ENCODE measurements around the gene MAPK9.
A peak's percentile ranks its signal among the peaks of the same experiment; 100 is the strongest.

MAPK9 gene

GRCh38 chr5:180207593-180207992, 84.3 kb downstream of the MAPK9 start:
- H3K4ac ChIP-seq (ENCODE audit: low read length), result no peak overlapping the region
- H3K4me2 ChIP-seq (ENCODE audit: insufficient read depth, low read length, poor library complexity, severe bottlenecking), result peak overlapping the region; percentile 11
- no CpG with 5 or more reads among the region's 25 CpGs for WGBS, 2 donors (ENCODE audit: extremely low coverage in 2 of 2, insufficient read length in 2 of 2, insufficient replicate concordance in 1 of 2)
- peak overlapping the region; percentile 17 for H4K8ac ChIP-seq (ENCODE audit: low read depth, low read length)
- H3K36me3 ChIP-seq (replicated peaks in 1 of 2; ENCODE audit: control insufficient read depth in 2 of 2, insufficient read depth in 2 of 2, low read length in 2 of 2), result no peaks in the 10 kb centered on the region
- H4K91ac ChIP-seq (ENCODE audit: low read depth, low read length, poor library complexity), result no peak overlapping the region
- H2AK5ac ChIP-seq (ENCODE audit: low read depth, low read length), result peak overlapping the region; percentile 70
- H3K14ac ChIP-seq (ENCODE audit: low read length), result peak overlapping the region; percentile 38
- no peak overlapping the region for H3K27ac ChIP-seq (replicated peaks; ENCODE audit: low read length)
- H3K9ac ChIP-seq (ENCODE audit: low read depth, low read length, poor library complexity), result peak overlapping the region; percentile 21
- peak overlapping the region; percentile 58 for H2BK15ac ChIP-seq (ENCODE audit: low read length)
- peak overlapping the region; percentile 94 for H2BK12ac ChIP-seq (ENCODE audit: low read length)
- H3K27me3 ChIP-seq (ENCODE audit: control insufficient read depth in 3 of 3, insufficient read depth in 3 of 3, low read depth in 1 of 3, low read length in 3 of 3), result peaks cover 0 to 28% (median 16%) of the 10 kb centered on the region in 3 experiments
- peak overlapping the region; percentile 87 for H3K18ac ChIP-seq (ENCODE audit: low read length)
- H3K4me3 ChIP-seq (ENCODE audit: low read length in 2 of 2), result no peak overlapping the region
- H2BK120ac ChIP-seq (ENCODE audit: low read depth, low read length), result peak overlapping the region; percentile 31
- no peak for DNase-seq (ENCODE audit: low spot score)
- peaks cover 0 to 8% of the 10 kb centered on the region in 2 donors for H3K4me1 ChIP-seq (ENCODE audit: control insufficient read depth in 2 of 2, insufficient read depth in 1 of 2, low read depth in 1 of 2, low read length in 2 of 2)
- no peak overlapping the region for H2AFZ ChIP-seq (ENCODE audit: low read length)
- H2BK5ac ChIP-seq (ENCODE audit: low read length), result peak overlapping the region; percentile 33
- H3K79me1 ChIP-seq (ENCODE audit: low read depth, low read length), result peaks cover 2% of the 10 kb centered on the region
- H3K9me3 ChIP-seq (replicated peaks in 1 of 2; ENCODE audit: control insufficient read depth in 2 of 2, insufficient read depth in 1 of 2, low read depth in 1 of 2, low read length in 2 of 2), result no peaks in the 10 kb centered on the region
- H3K23ac ChIP-seq (ENCODE audit: low read depth, low read length, poor library complexity), result peak overlapping the region; percentile 73

- H3K79me1 ChIP-seq (ENCODE audit: low read depth, low read length), result peaks cover 2% of the 10 kb centered on the region
- DNase-seq (ENCODE audit: low spot score), result no peak
- no peaks in the 10 kb centered on the region for H3K36me3 ChIP-seq (replicated peaks in 1 of 2; ENCODE audit: control insufficient read depth in 2 of 2, insufficient read depth in 2 of 2, low read length in 2 of 2)
- no peak overlapping the region for H2AK5ac ChIP-seq (ENCODE audit: low read depth, low read length)
- peaks cover 0 to 8% of the 10 kb centered on the region in 2 donors for H3K4me1 ChIP-seq (ENCODE audit: control insufficient read depth in 2 of 2, insufficient read depth in 1 of 2, low read depth in 1 of 2, low read length in 2 of 2)
- H2BK15ac ChIP-seq (ENCODE audit: low read length), result no peak overlapping the region
- no peak overlapping the region for H3K4me2 ChIP-seq (ENCODE audit: insufficient read depth, low read length, poor library complexity, severe bottlenecking)
- H2BK120ac ChIP-seq (ENCODE audit: low read depth, low read length), result no peak overlapping the region
- no peak overlapping the region for H3K23ac ChIP-seq (ENCODE audit: low read depth, low read length, poor library complexity)
- H2AFZ ChIP-seq (ENCODE audit: low read length), result no peak overlapping the region
- H2BK12ac ChIP-seq (ENCODE audit: low read length), result no peak overlapping the region
- H3K27ac ChIP-seq (replicated peaks; ENCODE audit: low read length), result no peak overlapping the region
- no peaks in the 10 kb centered on the region for H3K9me3 ChIP-seq (replicated peaks in 1 of 2; ENCODE audit: control insufficient read depth in 2 of 2, insufficient read depth in 1 of 2, low read depth in 1 of 2, low read length in 2 of 2)
- no peak overlapping the region for H3K4me3 ChIP-seq (ENCODE audit: low read length in 2 of 2)
- no peak overlapping the region for H3K14ac ChIP-seq (ENCODE audit: low read length)
- H4K91ac ChIP-seq (ENCODE audit: low read depth, low read length, poor library complexity), result no peak overlapping the region
- no peak overlapping the region for H3K4ac ChIP-seq (ENCODE audit: low read length)
- H3K27me3 ChIP-seq (ENCODE audit: control insufficient read depth in 3 of 3, insufficient read depth in 3 of 3, low read depth in 1 of 3, low read length in 3 of 3), result peaks cover 0 to 28% (median 16%) of the 10 kb centered on the region in 3 experiments
- H2BK5ac ChIP-seq (ENCODE audit: low read length), result no peak overlapping the region
- H4K8ac ChIP-seq (ENCODE audit: low read depth, low read length), result no peak overlapping the region
- H3K9ac ChIP-seq (ENCODE audit: low read depth, low read length, poor library complexity), result no peak overlapping the region
- WGBS, 2 donors (ENCODE audit: extremely low coverage in 2 of 2, insufficient read length in 2 of 2, insufficient replicate concordance in 1 of 2), result no CpG with 5 or more reads among the region's 11 CpGs
- H3K18ac ChIP-seq (ENCODE audit: low read length), result no peak overlapping the region
Observed at GRCh38 chr5:180206993-180207392, 84.9 kb downstream of the MAPK9 start.

GRCh38 chr5:180205916-180206315, 86.0 kb downstream of the MAPK9 start:
- Histone ChIP-seq H3K4me3 (ENCODE audit: low read length in 2 of 2) (no peak overlapping the region), H3K9ac (ENCODE audit: low read depth, low read length, poor library complexity) (no peak overlapping the region), H4K8ac (ENCODE audit: low read depth, low read length) (no peak overlapping the region), H3K27me3 (ENCODE audit: control insufficient read depth in 3 of 3, insufficient read depth in 3 of 3, low read depth in 1 of 3, low read length in 3 of 3) (peaks cover 0 to 24% (median 16%) of the 10 kb centered on the region in 3 experiments), H2AFZ (ENCODE audit: low read length) (no peak overlapping the region), H3K14ac (ENCODE audit: low read length) (no peak overlapping the region), H3K36me3 (replicated peaks in 1 of 2; ENCODE audit: control insufficient read depth in 2 of 2, insufficient read depth in 2 of 2, low read length in 2 of 2) (no peaks in the 10 kb centered on the region), H2BK12ac (ENCODE audit: low read length) (no peak overlapping the region), H2AK5ac (ENCODE audit: low read depth, low read length) (no peak overlapping the region), H3K9me3 (replicated peaks in 1 of 2; ENCODE audit: control insufficient read depth in 2 of 2, insufficient read depth in 1 of 2, low read depth in 1 of 2, low read length in 2 of 2) (no peaks in the 10 kb centered on the region), H3K18ac (ENCODE audit: low read length) (no peak overlapping the region), H4K91ac (ENCODE audit: low read depth, low read length, poor library complexity) (no peak overlapping the region), H2BK15ac (ENCODE audit: low read length) (no peak overlapping the region), H3K23ac (ENCODE audit: low read depth, low read length, poor library complexity) (no peak overlapping the region), H2BK120ac (ENCODE audit: low read depth, low read length) (no peak overlapping the region), H2BK5ac (ENCODE audit: low read length) (no peak overlapping the region), H3K4me2 (ENCODE audit: insufficient read depth, low read length, poor library complexity, severe bottlenecking) (no peak overlapping the region), H3K4ac (ENCODE audit: low read length) (no peak overlapping the region), H3K79me1 (ENCODE audit: low read depth, low read length) (peaks cover 2% of the 10 kb centered on the region), H3K27ac (replicated peaks; ENCODE audit: low read length) (no peak overlapping the region), H3K4me1 (ENCODE audit: control insufficient read depth in 2 of 2, insufficient read depth in 1 of 2, low read depth in 1 of 2, low read length in 2 of 2) (peaks cover 0 to 10% of the 10 kb centered on the region in 2 donors)
- DNase-seq (ENCODE audit: low spot score), result no peak
- WGBS, 2 donors (ENCODE audit: extremely low coverage in 2 of 2, insufficient read length in 2 of 2, insufficient replicate concordance in 1 of 2), result no CpG with 5 or more reads among the region's 1 CpG

- no peak overlapping the region for H2AFZ ChIP-seq (ENCODE audit: low read length)
- H3K36me3 ChIP-seq (replicated peaks in 1 of 2; ENCODE audit: control insufficient read depth in 2 of 2, insufficient read depth in 2 of 2, low read length in 2 of 2), result no peaks in the 10 kb centered on the region
- no peak overlapping the region for H2BK15ac ChIP-seq (ENCODE audit: low read length)
- no peak overlapping the region for H2AK5ac ChIP-seq (ENCODE audit: low read depth, low read length)
- H3K4ac ChIP-seq (ENCODE audit: low read length), result no peak overlapping the region
- H3K79me1 ChIP-seq (ENCODE audit: low read depth, low read length), result peaks cover 2% of the 10 kb centered on the region
- H4K8ac ChIP-seq (ENCODE audit: low read depth, low read length), result no peak overlapping the region
- no peak overlapping the region for H3K27ac ChIP-seq (replicated peaks; ENCODE audit: low read length)
- no peak overlapping the region for H2BK12ac ChIP-seq (ENCODE audit: low read length)
- H2BK5ac ChIP-seq (ENCODE audit: low read length), result no peak overlapping the region
- DNase-seq (ENCODE audit: low spot score), result no peak
- no peak overlapping the region for H3K9ac ChIP-seq (ENCODE audit: low read depth, low read length, poor library complexity)
- no peak overlapping the region for H2BK120ac ChIP-seq (ENCODE audit: low read depth, low read length)
- peaks cover 0 to 21% (median 14%) of the 10 kb centered on the region in 3 experiments for H3K27me3 ChIP-seq (ENCODE audit: control insufficient read depth in 3 of 3, insufficient read depth in 3 of 3, low read depth in 1 of 3, low read length in 3 of 3)
- H3K14ac ChIP-seq (ENCODE audit: low read length), result no peak overlapping the region
- H3K4me1 ChIP-seq (ENCODE audit: control insufficient read depth in 2 of 2, insufficient read depth in 1 of 2, low read depth in 1 of 2, low read length in 2 of 2), result peaks cover 0 to 10% of the 10 kb centered on the region in 2 donors
- H3K4me3 ChIP-seq (ENCODE audit: low read length in 2 of 2), result no peak overlapping the region
- no peak overlapping the region for H4K91ac ChIP-seq (ENCODE audit: low read depth, low read length, poor library complexity)
- H3K9me3 ChIP-seq (replicated peaks in 1 of 2; ENCODE audit: control insufficient read depth in 2 of 2, insufficient read depth in 1 of 2, low read depth in 1 of 2, low read length in 2 of 2), result no peaks in the 10 kb centered on the region
- H3K23ac ChIP-seq (ENCODE audit: low read depth, low read length, poor library complexity), result no peak overlapping the region
- H3K18ac ChIP-seq (ENCODE audit: low read length), result no peak overlapping the region
- no CpG with 5 or more reads among the region's 1 CpG for WGBS, 2 donors (ENCODE audit: extremely low coverage in 2 of 2, insufficient read length in 2 of 2, insufficient replicate concordance in 1 of 2)
- H3K4me2 ChIP-seq (ENCODE audit: insufficient read depth, low read length, poor library complexity, severe bottlenecking), result no peak overlapping the region
Observed at GRCh38 chr5:180204276-180204819, 87.5 kb downstream of the MAPK9 start.
